BE2C (cell line): Measurements from ENCODE around the gene ACOT9.
A peak's percentile ranks its signal among the peaks of the same experiment; 100 is the strongest.

Experiments used
- DNase-seq: peaks from one replicate; pipeline ENCODE4 v3.0.0-alpha.2; 2020
- H3K27me3 ChIP-seq: fragments of 250-450 bp; sonication (Bioruptor Pico); 2 replicates; pipeline ENCODE4 v1.5.1; 2020; ENCODE audit warnings: mild to moderate bottlenecking
- H3K36me3 ChIP-seq: fragments of 250-450 bp; sonication (Bioruptor Pico); 2 replicates; pipeline ENCODE4 v1.5.1; 2020; ENCODE audit warnings: mild to moderate bottlenecking
- H3K4me1 ChIP-seq: fragments of 250-450 bp; sonication (Bioruptor Pico); 2 replicates; pipeline ENCODE4 v1.5.1; 2020
- H3K4me3 ChIP-seq: 2 replicates; pipeline ENCODE4 v1.5.1; 2011; ENCODE audit warnings: low read depth, low read length
- H3K9me3 ChIP-seq: fragments of 250-450 bp; sonication (Bioruptor Pico); 2 replicates; pipeline ENCODE4 v1.5.1; 2020
- CTCF ChIP-seq: IDR thresholded peaks from 2 replicates; pipeline ENCODE4 v1.5.1; 2012; ENCODE audit warnings: mild to moderate bottlenecking, low read depth, low read length

The ACOT9 gene

GRCh38 chrX:23742174-23742696, 841 bp downstream of the ACOT9 start:
- no peaks in the 10 kb centered on the region for H3K27me3 ChIP-seq
- H3K36me3 ChIP-seq: no peaks in the 10 kb centered on the region
- no peaks in the 10 kb centered on the region for H3K9me3 ChIP-seq
- peak overlapping the region; percentile 73 for H3K4me3 ChIP-seq
- no peak for TF ChIP-seq CTCF
- peak; percentile 60 for DNase-seq
- H3K4me1 ChIP-seq: no peaks in the 10 kb centered on the region

DNA sequence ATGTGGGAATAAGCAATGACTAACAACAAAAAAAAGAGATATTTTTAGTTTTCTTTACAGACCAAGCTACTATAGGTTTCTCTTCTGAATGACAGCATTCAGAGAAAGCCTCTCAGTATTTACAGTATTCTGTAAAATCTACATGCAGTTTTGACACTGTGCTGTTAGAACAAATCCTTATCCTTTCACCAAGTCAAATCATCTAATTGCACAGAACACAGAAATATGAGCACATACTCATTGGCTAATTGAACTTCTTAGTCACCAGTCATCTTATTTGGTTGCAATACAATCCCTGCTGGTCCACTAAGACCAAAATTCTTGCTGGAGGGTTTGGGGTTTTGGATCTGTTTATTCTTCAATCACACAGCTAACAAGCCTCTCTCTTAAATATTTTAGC, 5.7 kb downstream of the ACOT9 start:
- H3K9me3 ChIP-seq: no peaks in the 10 kb centered on the region
- H3K27me3 ChIP-seq: no peaks in the 10 kb centered on the region
- no peak for DNase-seq
- H3K4me3 ChIP-seq: no peak overlapping the region
- no peak for TF ChIP-seq CTCF
- no peaks in the 10 kb centered on the region for H3K36me3 ChIP-seq
- no peaks in the 10 kb centered on the region for H3K4me1 ChIP-seq

GRCh38 chrX:23736030-23736429, 7.0 kb downstream of the ACOT9 start:
- no peak for DNase-seq
- TF ChIP-seq CTCF: no peak
- Histone ChIP-seq H3K9me3 (no peaks in the 10 kb centered on the region), H3K4me1 (no peaks in the 10 kb centered on the region), H3K4me3 (no peak overlapping the region), H3K27me3 (no peaks in the 10 kb centered on the region), H3K36me3 (no peaks in the 10 kb centered on the region; the same call in 1 of the 2 replicates)

GRCh38 chrX:23732704-23733103, 10.4 kb downstream of the ACOT9 start:
- Histone ChIP-seq H3K9me3 (no peaks in the 10 kb centered on the region), H3K4me1 (no peaks in the 10 kb centered on the region), H3K4me3 (no peak overlapping the region), H3K36me3 (peaks cover 9% of the 10 kb centered on the region; the same call in 1 of the 2 replicates), H3K27me3 (no peaks in the 10 kb centered on the region)
- DNase-seq: no peak
- no peak for TF ChIP-seq CTCF

- no peak overlapping the region for H3K4me3 ChIP-seq
- H3K27me3 ChIP-seq: no peaks in the 10 kb centered on the region
- peaks cover 9% of the 10 kb centered on the region; the same call in 1 of the 2 replicates for H3K36me3 ChIP-seq
- DNase-seq: no peak
- no peaks in the 10 kb centered on the region for H3K9me3 ChIP-seq
- no peak for TF ChIP-seq CTCF
- no peaks in the 10 kb centered on the region for H3K4me1 ChIP-seq
Observed at GRCh38 chrX:23731951-23732350, 11.1 kb downstream of the ACOT9 start.

GRCh38 chrX:23729214-23729613, 13.9 kb downstream of the ACOT9 start:
- Histone ChIP-seq H3K27me3 (no peaks in the 10 kb centered on the region), H3K4me1 (no peaks in the 10 kb centered on the region), H3K36me3 (peaks cover 9% of the 10 kb centered on the region; the same call in 1 of the 2 replicates), H3K9me3 (no peaks in the 10 kb centered on the region), H3K4me3 (no peak overlapping the region)
- no peak for TF ChIP-seq CTCF
- DNase-seq: no peak
